ENCODE results near the gene GUCA2B. TPM values are rescaled to one million over a fixed set of nuclear protein-coding genes. Genes with fewer than 3 reads are reported as not detected.

GUCA2B gene
- total and polyA plus RNA-seq, 2 of the 4 experiments (the other 2 are of a cell fraction), result not detected

DNA sequence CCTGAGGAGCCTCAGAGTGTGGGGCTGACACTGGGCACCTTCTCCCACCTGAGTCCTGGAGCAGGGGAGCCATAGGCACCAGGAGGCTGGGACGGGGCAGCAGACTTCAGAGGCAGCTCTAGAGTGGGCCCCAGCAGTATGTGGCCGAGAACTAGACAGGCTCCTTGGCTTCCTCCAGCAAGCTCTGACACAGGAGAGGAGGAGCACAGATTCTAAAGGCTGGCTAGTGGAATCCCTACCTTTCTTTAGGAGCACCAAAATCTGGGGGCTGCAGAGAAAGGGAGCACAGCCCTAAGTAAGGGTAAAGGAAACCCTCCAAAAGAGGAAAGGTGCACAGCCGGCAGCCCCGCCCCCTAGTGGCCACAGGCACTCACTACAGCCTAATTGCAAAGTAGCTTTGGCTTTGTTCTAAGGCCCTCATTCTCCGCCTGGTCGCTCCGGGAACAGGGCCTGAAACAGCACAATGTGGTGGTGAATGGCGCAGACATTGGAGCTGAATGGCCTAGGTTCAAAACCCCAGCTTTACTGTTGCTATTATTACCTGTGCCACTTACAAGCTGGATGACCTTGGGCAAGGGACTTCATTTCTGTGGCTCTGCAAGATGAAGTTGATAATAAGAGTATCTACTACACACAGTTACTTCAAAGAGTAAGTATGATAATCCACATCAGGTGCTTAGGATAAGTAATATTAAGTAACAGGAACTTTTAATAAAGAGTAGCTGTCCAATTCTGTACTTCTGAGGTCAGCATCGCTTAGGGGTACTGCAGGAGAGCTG lies 20.1 kb downstream of the GUCA2B start:
- no peak overlapping the region for H3K27ac ChIP-seq (ENCODE audit: insufficient read depth, low read length)
- no peak overlapping the region for H2BK15ac ChIP-seq (ENCODE audit: low read depth, low read length)
- no peak overlapping the region for H4K91ac ChIP-seq (ENCODE audit: insufficient read depth, low read depth, low read length)
- in situ Hi-C loops (cut with MboI; ENCODE audit: low sequenced_read_pairs), result no loop called here
- no peak overlapping the region for H3K4me2 ChIP-seq (ENCODE audit: low read depth, low read length)
- H2BK20ac ChIP-seq (ENCODE audit: low read depth, low read length), result no peak overlapping the region
- no peaks in the 10 kb centered on the region for H3K27me3 ChIP-seq (ENCODE audit: control insufficient read depth, insufficient read depth, low read length)
- intact Hi-C loops (cut with micrococcal nuclease), result loop anchor here (1.0 to 10.0 kb wide), 2 partner anchors 481 to 599 kb away; partner anchors contain the start of gene PPIH
- H3K56ac ChIP-seq (ENCODE audit: extremely low read depth, insufficient read depth, low read length), result no peak overlapping the region
- no peak overlapping the region for H2AK5ac ChIP-seq (ENCODE audit: low read depth, low read length)
- H3K36me3 ChIP-seq (ENCODE audit: control insufficient read depth, insufficient read depth, low read length), result peaks cover 1% of the 10 kb centered on the region; the same call in 1 of the 2 replicates
- H2AK9ac ChIP-seq (replicated peaks; ENCODE audit: low read depth, low read length, poor library complexity), result no peak overlapping the region
- POLR2A ChIA-PET (ENCODE audit: unreplicated experiment), result no interaction called here
- H2AFZ ChIP-seq (replicated peaks; ENCODE audit: low read length, poor library complexity), result no peak overlapping the region
- CTCF ChIA-PET, result interaction anchor here (0.5 to 2.4 kb wide), 14 partner anchors 13 to 1254 kb away, joined by 3 to 8 read pairs (median 3); no protein-coding TSS in a partner anchor
- no peak overlapping the region for H3K9ac ChIP-seq (ENCODE audit: low read depth, low read length)
- H4K5ac ChIP-seq (ENCODE audit: low read depth, low read length), result no peak overlapping the region
- dilution Hi-C loops (cut with HindIII; ENCODE audit: low sequenced_read_pairs, unreplicated experiment), result no loop called here
- no peak overlapping the region for H3K4me3 ChIP-seq (ENCODE audit: insufficient read depth, low read depth, low read length)
- DNase-seq, result peak; percentile 28
- no CpG with 5 or more reads among the region's 9 CpGs for WGBS, 2 experiments (ENCODE audit: extremely low coverage in 2 of 2, insufficient read length in 1 of 2)
- peaks cover 5% of the 10 kb centered on the region for H3K4me1 ChIP-seq (ENCODE audit: control insufficient read depth, insufficient read depth, low read length)
- no TSS peak for BruUV-seq (replicated peaks)
- H4K8ac ChIP-seq (ENCODE audit: low read depth in 2 of 2, low read length in 2 of 2), result no peak overlapping the region
- no peak overlapping the region for H2BK120ac ChIP-seq (ENCODE audit: low read depth, low read length)
- H3K9me1 ChIP-seq (ENCODE audit: insufficient read depth, low read length), result 0 out of 2 replicates have a peak, but pooled peaks cover 2% of the 10 kb centered on the region
- peak; percentile 76 for ATAC-seq (ENCODE audit: low read depth)
- no peak overlapping the region for H2BK5ac ChIP-seq (ENCODE audit: low read depth, low read length, poor library complexity, severe bottlenecking)
- H3K9me3 ChIP-seq (ENCODE audit: control insufficient read depth, insufficient read depth, low read length), result no peaks in the 10 kb centered on the region
- TF ChIP-seq FOS (IDR thresholded peaks at IDR 0.05; ENCODE audit: low read depth, low read length) (no peak), RAD21 (IDR thresholded peaks at IDR 0.05; ENCODE audit: low read length) (peak; percentile 61), CHD1 (IDR thresholded peaks at IDR 0.05; ENCODE audit: low read depth, low read length) (no peak), SMC3 (IDR thresholded peaks at IDR 0.05; ENCODE audit: low read depth, low read length) (peak; percentile 66), MAFK (IDR thresholded peaks at IDR 0.05; ENCODE audit: low read depth, low read length) (no peak), RFX5 (IDR thresholded peaks at IDR 0.05; ENCODE audit: low read depth, low read length) (no peak), BHLHE40 (IDR thresholded peaks at IDR 0.05; ENCODE audit: low read depth, low read length) (no peak), CTCF (conservative IDR thresholded peaks at IDR 0.05; ENCODE audit: low read depth, low read length) (peak; percentile 79), ELK1 (IDR thresholded peaks at IDR 0.05; ENCODE audit: borderline replicate concordance, low read depth, low read length) (no peak), POLR2A (IDR thresholded peaks at IDR 0.05; ENCODE audit: low read depth, low read length) (no peak), NFE2L2 (IDR thresholded peaks at IDR 0.05; ENCODE audit: low read depth, low read length) (no peak), MAZ (IDR thresholded peaks at IDR 0.05; ENCODE audit: borderline replicate concordance, low read depth, low read length) (no peak), RCOR1 (IDR thresholded peaks at IDR 0.05; ENCODE audit: insufficient replicate concordance, low read length) (no peak)
- TF ChIP-seq, protein P1, sequence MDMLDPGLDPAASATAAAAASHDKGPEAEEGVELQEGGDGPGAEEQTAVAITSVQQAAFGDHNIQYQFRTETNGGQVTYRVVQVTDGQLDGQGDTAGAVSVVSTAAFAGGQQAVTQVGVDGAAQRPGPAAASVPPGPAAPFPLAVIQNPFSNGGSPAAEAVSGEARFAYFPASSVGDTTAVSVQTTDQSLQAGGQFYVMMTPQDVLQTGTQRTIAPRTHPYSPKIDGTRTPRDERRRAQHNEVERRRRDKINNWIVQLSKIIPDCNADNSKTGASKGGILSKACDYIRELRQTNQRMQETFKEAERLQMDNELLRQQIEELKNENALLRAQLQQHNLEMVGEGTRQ (IDR thresholded peaks at IDR 0.05; ENCODE audit: low read depth, low read length), result no peak
- no peak overlapping the region for H3K14ac ChIP-seq (replicated peaks; ENCODE audit: low read depth, low read length)
- no peak overlapping the region for H3K4ac ChIP-seq (ENCODE audit: low read depth, low read length)
- H4K20me1 ChIP-seq (ENCODE audit: insufficient read depth, low read length), result peaks cover 9% of the 10 kb centered on the region; the same call in 1 of the 2 replicates
- no peaks in the 10 kb centered on the region for H3K79me1 ChIP-seq (ENCODE audit: low read depth in 1 of 2, low read length in 2 of 2)
- H3K23ac ChIP-seq (ENCODE audit: low read depth, low read length), result no peak overlapping the region
- H3K18ac ChIP-seq (ENCODE audit: low read depth, low read length), result no peak overlapping the region

Data from IMR-90 (cell line).